Ammon's horn (tissue), 1 donor: ENCODE data around the gene GFI1.
"Not testable (repeated sequence)": the region's sequence is repeated elsewhere in the genome, so short reads cannot be mapped to it uniquely, and the experiment has no call there.

Source experiments
- DNase-seq: peaks from one replicate; pipeline ENCODE4 v3.0.0-alpha.2; 2016; ENCODE audit warnings: low spot score

Gene GFI1

DNA sequence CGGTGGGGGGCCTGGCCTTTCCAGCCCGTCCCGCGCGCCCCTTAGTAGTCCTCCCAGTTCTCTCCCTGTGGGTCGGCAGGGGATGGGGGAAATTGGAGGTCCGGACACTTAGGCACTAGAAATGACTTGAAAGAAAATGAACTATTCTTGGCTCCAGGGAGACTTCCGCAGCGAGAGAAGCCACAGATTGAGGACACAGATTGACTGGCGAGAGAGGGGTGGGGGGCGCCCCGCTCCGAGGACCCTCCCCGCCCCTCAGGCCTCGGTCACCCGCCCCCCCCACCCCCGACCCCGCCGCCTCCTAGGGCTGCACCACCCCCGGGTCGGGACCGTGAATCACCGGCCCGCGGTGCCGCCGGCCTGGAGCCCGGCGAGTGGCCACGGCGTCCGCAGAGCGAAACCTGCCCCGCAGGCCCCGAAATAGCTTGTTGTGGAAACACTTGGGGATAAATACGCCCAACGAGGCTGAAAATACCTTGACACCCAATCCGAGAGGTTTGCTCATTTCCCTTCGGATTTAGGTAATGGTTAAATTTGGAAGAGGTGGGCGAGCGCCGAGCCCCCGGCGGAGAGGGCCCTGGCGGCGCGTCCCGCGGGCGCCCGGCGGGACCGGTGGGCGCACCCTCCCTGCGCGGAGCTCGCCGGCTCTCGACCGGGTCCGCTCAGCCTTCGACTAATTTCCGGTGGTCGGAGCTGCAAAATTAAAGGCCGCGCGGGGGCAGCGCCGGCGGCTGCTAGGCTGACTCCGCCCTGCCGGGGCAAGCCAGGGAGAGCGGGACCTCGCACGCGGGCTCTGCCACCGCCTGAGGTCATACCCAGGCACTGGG is at the start of gene GFI1:
GFI1 (minus strand) TSS at position 675 of the 827 bp plus-strand sequence. CDS start 3,438 bp downstream, outside the sequence.
- no peak for DNase-seq

DNA sequence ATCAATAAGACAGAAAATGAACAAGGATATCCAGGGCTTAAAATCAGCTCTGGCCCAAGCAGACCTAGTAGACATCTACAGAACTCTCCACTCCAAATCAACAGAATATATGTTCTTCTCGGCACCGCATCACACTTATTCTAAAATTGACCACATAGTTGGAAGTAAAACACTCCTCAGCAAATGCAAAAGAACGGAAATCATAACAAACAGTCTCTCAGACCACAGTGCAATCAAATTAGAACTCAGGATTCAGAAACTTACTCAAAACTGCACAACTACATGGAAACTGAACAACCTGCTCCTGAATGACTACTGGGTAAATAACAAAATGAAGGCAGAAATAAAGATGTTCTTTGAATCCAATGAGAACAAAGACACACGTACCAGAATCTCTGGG is 45.6 kb upstream of the GFI1 start:
- not testable (repeated sequence) for DNase-seq

GRCh38 chr1:92531939-92532338 is 45.2 kb upstream of the GFI1 start:
- not testable (repeated sequence) for DNase-seq

- DNase-seq: no peak
These were observed 40.9 kb upstream of the GFI1 start for GRCh38 chr1:92527670-92528069.

DNA sequence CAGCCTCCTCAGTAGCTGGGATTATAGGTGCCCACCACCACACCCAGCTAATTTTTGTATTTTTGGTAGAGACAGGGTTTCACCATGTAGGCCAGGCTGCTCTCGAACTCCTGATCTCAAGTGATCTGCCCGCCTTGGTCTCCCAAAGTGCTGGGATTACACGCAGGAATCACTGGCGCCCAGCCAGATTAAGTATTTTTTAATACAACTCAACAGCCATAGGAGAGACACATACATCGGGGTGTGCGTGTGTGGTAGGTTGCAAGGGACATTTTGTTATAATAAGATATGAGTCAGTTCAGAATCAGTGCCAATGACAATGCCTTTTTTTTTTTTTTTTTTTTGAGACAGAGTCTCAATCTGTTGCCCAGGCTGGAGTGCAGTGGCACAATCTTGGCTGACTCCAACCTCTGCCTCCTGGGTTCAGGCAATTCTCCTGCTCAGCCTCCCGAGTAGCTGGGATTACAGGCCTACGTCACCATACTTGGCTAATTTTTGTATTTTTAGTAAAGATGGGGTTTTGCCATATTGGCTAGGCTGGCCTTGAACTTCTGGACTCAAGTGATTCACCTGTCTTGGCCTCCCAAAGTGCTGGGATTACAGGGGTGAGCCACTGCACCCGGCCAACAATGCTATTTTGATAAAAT is 38.3 kb upstream of the GFI1 start:
- not testable (repeated sequence) for DNase-seq

GRCh38 chr1:92519043-92519442 is 32.3 kb upstream of the GFI1 start:
- no peak for DNase-seq

DNA sequence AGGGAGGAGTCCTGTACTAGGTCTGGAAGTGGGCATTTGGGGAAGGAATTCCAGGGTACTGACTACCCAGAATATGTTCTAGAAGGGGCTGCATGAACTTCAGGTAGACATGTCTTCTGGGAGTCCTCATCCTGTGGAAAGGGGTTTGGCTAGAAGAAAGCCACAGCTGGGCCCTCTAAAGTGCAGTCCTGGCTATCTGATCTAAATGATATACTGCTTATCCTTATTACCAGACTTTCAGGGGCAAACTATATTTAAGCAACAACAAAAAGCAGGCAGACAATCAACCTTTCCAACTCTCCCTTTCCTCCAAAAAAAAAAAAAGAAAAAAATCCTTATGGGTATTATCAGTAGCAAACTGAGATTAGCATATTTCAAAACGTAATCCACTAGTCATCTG is 29.8 kb upstream of the GFI1 start:
- no peak for DNase-seq

DNA sequence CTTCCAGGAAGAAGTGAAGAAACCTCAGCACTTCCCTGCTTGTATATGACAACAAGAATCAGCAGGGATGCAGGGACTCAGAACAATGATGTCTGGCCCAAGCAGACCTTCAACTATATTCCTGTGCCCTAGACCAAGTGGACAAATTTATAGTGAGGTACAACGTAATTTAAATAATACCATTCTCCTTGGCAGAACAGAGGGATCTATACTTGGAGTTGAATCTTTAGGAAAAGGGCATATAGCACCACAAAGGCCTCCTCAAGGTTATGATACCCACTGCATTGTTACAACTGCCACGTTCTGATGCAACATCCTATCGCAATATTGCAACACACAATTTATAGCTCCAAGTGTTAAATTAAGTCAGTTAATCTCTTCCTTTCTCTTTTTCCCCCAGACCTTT is 29.1 kb upstream of the GFI1 start:
- DNase-seq: no peak

- no peak for DNase-seq
These were observed 24.8 kb upstream of the GFI1 start for GRCh38 chr1:92511541-92511940.

DNA sequence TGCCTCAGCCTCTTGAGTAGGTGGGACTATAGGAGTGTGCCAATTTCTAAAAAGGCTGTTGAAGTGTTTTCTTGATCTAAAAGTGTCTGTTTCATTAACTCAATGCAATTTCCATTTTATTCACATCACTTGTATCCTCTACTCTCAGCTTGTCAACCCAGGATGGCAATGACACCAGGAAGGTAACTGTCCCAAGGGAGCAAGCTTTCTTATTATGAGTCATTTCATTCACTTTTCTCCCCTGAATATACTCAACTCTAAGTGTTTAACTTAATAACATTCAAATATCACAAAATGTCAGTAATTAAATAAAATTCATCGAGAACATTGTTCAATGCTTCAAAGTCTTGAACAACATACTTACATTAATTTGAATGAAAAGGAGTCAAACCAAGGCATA is 22.9 kb upstream of the GFI1 start:
- no peak for DNase-seq

GRCh38 chr1:92505015-92505692 is 18.4 kb upstream of the GFI1 start:
- no peak for DNase-seq

GRCh38 chr1:92504291-92505014 is 17.7 kb upstream of the GFI1 start:
- DNase-seq: no peak

GRCh38 chr1:92503926-92504285 is 17.2 kb upstream of the GFI1 start:
- DNase-seq: no peak

GRCh38 chr1:92503043-92503925 is 16.6 kb upstream of the GFI1 start:
- no peak for DNase-seq

DNA sequence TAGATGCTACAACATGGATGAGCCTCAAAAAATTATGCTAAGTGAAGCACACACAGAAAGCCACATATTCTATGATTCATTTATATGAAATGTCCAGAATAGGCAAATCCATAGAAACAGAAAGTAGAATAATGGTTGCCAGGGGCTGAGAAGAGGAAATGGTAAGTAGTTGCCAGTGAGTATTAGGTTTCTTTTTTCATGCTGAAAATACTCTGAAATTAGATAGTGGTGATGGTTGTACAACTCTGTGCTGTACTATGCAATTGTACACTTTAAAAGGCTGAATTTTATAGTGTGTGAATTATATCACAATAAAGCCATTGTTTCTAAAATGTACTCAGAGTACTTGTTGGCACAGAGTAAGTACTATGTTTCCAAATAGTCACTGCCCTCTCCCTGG is 15.5 kb upstream of the GFI1 start:
- DNase-seq: no peak

DNA sequence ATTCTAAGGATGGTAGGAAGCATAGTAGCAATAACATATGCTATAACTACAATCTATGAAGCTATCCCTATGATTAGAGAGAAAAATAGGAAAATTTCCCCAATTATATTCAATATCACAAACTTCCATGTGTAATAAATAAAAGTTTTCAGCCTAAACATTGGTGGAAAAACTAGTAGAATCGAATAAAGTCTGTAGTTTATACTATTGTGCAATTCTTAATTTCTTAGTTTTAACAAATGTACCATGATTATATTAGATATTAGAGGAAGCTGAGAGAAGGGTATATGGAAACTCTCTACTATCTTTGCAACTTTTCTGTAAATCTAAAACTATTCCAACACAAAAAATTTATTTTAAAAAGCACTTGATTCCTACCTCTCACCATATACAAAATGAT is 13.8 kb upstream of the GFI1 start:
- no peak for DNase-seq

DNA sequence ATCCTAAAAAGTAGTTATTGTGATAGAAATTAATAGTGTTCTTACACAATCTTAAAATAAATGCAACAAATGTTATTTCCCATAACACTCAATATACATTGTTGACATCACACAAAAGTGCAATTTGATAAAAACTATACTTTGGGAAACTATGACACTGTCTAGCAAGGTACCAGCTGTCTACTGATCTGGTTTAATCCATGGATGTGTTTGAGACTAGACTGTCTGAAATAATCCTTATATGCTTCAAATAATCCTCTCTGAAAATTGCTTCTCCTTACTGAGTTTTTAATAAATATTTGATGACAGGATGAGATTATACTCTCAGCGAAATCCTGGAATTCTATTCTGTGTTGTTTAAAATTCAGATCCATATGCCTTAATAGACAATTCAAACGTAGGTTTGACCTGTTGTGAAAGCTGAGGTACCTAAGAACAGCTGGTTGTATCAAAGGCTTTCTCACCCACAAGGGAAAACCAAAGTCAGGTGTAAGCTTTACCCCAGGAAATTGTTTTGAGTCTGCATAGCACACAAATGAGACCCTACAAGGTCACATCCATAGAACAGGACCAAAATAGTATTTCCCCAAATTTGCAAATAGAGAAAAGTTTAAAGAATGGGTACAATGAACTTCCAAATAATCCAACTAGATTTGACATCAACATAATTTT is 8.8 kb upstream of the GFI1 start:
- DNase-seq: no peak

DNA sequence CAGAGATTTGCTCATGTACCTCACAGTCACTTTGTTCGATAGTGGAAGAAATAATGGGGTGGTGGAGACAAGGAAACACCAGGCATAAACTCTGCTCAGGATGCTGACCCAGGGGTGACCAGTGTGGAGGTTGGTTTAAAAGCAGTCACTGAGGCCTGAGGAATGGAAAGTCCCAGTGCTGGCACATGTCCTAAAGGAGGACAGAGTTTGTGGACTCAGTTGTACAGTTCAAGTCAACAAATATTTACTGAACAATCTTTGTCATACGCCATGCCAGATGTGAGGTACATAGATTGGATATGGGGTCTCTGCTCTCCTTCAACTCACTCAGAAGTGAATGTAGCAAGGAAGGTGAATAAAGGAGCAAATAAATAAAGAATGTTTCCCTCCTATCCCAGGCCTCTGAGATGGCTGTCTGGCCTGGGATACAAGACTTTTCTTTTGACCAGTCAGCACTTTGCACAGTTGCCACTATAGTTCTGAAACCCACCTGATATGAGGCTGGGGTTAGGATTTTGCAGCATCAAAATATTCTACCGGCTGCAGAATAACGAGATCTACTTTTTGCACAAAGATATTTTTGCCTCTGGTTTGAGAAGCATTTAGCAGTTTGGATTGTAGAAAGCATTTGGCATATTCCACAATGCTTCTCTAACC is 7.9 kb upstream of the GFI1 start:
- no peak for DNase-seq

- DNase-seq: no peak
These were observed 6.4 kb upstream of the GFI1 start for GRCh38 chr1:92493139-92493538.

- DNase-seq: no peak
These were observed 2.1 kb upstream of the GFI1 start for GRCh38 chr1:92488832-92489231.
